GM19351 (cell line): ENCODE results near the gene FOXP1.

ENCODE experiments used
- ATAC-seq: cut with Tn5 transposase; IDR thresholded peaks from one replicate; pipeline ENCODE4 v1.9.1; 2021; ENCODE audit warnings: mild to moderate bottlenecking, moderate library complexity; ENCODE audit not compliant: unreplicated experiment

FOXP1 gene

DNA sequence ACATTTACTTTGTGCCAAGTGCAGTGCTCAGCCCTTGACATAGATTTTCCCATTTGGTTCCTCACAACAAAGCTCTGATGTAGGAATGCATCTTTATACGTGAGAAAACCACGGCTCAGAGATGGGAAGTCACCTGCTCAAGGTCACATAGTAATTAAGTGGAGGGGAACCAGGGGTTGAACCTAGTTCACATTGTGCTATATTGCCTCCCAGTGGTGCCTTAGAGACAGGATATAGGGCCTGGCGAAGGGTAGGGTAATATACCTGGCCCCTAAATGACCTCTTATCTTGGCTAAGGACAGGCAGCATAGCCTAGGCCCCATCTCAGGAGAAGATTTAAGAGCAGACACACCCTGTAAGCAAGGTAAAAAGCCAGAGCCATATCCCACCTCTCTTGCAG lies 71.5 kb downstream of the FOXP1 start:
- peak; percentile 75 for ATAC-seq

DNA sequence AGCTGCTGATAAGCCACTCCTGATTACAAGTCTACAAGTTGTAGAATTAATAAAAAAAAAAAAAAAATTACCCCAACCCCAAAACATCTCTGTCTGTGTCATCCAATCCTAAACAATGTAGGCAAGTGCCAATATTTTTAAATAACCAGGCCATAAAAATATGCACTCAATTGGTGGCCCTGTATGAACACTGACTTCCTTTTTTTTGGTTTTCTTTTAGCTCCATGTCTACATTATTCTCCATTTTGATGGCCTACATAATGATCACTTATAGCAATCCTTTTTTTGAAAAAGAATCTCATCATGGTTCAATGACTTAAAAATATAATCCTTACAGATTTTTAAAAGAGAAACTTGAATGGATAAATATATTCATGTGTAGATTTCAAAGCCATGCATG lies 72.1 kb downstream of the FOXP1 start:
- ATAC-seq: no peak

- no peak for ATAC-seq
Measured at GRCh38 chr3:71511037-71511436, 72.5 kb downstream of the FOXP1 start.

- ATAC-seq: no peak
Measured at GRCh38 chr3:71510510-71510909, 73.0 kb downstream of the FOXP1 start.

DNA sequence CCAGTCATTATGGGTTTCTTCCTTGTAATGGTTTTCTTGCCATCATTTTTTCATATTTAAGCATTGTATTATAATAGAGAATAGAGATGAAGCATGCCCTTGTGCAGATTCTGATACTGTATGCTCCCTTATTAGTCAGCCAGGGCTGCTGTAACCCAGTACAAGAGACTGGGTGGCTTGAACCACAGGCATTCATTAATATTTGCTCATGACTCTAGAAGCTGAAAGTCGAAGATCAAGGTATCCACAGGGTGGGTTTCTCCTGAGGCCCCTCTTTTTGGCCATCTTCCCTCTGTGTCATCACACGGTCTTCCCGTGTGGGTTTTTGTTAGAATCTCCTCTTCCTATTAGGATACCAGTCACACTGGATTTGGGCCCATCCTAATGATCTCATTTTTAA lies 74.5 kb downstream of the FOXP1 start:
- ATAC-seq: no peak

GRCh38 chr3:71505767-71506350 lies 77.7 kb downstream of the FOXP1 start:
- no peak for ATAC-seq

DNA sequence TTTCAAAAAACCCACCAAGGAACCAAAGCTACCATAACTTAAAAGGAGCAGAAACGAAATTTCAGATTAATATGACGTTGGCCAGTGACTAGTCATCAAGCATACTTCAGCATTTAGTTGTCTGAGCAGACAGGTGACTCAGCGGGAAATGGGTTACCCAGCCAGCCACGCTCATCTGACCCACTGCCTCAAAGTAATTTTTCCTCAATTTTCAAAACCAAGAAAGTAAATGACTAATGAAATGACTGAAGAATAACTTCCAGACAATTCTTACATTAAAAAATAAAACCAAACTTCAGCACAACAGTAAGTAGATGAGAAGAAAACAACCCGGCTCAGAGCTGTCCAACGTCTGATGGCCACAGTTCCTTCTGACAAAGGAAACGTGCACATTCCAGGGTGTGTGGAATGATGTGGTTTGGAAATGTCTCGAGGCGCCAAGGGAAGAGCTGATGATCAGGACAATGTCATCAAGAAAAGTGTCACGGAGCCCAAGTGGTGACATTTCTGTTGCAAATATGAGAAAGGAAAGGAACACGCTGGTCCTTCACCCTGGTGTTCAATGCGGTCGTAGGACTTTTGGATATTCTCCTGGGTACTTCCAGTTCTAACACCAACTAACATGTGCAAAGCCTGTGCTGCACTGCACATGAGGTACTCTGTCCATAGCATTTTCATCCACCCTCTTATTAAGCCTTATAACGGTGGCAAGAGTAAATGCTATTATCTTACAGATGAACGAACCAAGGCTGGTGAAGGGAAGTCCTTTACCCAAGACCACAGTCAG lies 79.1 kb downstream of the FOXP1 start:
- no peak for ATAC-seq

DNA sequence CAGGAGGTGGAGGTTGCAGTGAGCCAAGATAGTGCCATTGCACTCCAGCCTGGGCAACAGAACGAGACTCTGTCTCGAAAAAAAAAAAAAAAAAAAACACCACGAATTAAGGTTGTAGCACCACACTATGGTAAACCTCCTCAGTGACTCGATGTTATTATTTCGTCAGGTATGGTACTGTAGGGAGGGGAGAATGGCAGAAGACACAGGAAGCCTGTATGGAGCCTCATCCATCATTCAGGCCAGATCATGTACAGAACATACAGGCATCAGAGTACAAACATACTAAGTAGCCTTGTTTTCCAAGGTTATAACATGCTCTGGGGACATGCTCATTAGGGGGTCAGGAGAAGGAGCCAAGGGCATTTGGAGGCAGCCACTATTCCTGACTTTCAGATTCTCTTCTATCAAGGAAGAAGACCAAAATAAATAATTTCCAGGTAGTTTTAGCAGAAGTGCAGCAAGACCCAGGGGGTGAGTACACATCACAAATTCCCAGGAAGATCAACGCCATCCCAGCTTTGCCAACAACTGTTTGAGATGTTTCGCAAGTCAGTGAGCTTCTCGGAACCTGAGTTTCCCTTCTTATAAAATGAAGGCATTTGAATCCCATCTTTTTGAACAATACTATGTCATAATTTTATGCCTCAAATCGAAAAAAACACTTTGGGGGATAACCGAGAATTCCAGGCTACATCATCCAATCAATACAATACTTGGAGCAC lies 79.8 kb downstream of the FOXP1 start:
- no peak for ATAC-seq

GRCh38 chr3:71502066-71502625 lies 81.4 kb downstream of the FOXP1 start:
- ATAC-seq: no peak

GRCh38 chr3:71500696-71501095 lies 82.8 kb downstream of the FOXP1 start:
- no peak for ATAC-seq

- no peak for ATAC-seq
Measured at GRCh38 chr3:71499227-71499876, 84.2 kb downstream of the FOXP1 start.

DNA sequence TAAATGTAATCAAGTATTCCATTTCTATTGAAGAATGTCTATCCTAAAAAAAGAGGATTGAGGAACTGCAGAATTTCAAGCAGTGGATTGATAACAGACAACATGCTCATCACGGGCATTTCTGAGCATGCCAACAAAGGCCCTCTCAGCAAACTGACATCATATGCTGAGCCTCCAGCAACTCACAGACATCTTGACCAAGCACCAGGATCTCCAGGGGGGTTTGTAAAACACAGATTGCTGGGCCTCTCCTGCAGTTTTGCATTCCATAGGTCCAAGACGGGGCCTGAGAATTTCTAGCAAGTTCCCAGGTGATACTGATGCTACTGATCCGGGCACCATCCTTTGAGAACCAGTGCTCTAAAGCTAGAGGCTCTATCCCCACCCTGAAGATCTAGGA lies 85.0 kb downstream of the FOXP1 start:
- no peak for ATAC-seq

DNA sequence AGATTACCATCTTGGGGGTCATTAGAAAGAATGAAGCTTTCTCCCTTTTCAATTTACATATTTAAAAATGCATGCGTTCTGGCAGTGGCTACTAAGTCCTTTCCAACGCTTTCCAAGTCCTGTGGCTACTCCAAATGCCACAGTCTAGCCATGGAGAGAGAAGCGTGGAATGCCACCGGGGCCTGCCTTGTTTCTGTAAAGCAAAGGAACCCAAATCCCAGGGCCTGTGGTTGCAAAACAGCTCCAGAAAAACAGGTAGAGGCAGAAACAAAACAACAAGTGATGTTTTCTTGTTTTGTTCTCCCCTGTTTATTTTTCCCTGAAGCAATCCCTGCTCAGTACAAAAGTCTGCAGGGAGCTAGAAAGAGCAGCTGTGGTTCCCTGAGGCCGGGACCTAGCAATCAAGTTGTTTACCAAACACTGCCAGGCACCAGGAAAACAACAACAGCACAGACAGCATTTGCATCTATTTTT lies 85.5 kb downstream of the FOXP1 start:
- ATAC-seq: no peak

DNA sequence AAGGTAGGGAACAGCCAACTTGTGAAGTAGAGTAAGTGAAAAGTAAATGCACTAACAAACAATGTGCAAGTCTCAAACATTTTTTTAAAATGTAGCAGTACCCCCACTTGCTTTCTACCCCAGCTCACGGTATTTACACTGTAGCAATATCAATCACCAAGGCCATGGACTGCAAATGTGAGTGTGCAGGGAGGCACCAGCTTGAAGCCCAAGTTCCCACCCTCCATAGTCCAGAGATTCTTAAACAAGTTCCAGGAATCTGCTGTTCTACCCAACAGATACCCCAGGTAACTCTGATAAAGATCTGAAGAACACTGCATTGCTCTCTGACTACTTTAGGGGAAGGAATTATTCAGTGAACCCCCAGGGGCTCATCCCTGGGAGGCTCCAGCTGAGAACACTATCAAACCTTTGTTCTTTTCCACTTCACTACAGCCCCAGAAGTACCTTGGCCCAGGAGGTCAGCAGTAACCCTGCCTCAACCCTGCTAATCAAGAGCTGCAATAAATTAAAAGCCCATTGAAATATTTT lies 86.1 kb downstream of the FOXP1 start:
- no peak for ATAC-seq

GRCh38 chr3:71495708-71496472 lies 87.6 kb downstream of the FOXP1 start:
- ATAC-seq: no peak

GRCh38 chr3:71494212-71494611 lies 89.3 kb downstream of the FOXP1 start:
- ATAC-seq: no peak

DNA sequence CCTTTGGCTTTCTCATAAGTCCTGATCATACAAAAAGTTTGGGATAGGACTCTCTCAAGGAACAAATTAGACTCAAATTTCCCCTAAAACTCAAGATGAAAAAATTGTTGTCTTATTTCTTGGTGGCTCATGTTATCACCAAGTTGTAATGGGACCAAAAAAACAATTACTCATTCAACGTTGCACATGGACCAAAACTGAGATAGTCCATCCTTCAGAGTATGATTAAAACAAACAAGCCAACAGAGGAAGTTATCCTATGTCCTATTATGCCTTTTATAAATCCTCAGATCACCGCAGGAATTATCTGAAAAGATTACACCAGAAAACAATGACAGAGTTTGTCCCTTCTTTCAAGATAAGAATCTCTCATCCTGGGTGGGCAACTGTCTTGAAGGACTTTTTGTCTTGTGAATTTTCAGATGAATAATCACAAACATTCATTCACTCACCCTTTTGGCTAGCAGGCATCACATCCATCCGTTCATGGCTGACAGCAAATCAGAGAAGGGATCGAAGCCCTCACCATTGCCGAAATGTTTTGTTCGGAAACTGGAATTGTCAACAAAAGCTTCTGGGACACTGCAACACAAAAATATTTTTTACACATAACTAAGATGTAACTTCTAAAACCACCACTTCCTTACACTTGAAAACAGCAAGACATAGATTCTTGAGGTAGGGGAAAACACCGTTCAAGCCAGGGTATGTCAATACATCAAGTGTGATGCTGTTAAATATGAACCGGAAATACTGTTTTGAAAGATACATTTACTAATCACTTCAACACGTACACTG lies 90.4 kb downstream of the FOXP1 start:
- ATAC-seq: no peak

DNA sequence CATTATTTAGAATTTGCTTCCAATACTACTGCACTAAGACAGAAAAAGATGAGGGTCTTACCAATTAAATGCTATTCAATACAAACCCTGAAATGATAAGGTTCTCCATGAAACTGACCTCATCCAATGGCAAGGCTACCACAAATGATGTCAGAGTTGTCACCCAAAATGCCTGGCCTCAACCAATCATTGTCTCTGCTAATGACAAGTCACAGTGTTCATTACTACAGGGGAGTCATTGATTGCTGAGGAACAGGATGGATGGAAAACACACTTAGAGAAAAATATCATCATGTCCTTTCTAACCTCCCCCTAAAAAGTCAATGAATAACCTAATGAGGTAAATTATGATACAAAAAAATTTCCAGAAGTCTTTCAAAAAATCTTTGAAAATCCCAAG lies 91.0 kb downstream of the FOXP1 start:
- no peak for ATAC-seq

DNA sequence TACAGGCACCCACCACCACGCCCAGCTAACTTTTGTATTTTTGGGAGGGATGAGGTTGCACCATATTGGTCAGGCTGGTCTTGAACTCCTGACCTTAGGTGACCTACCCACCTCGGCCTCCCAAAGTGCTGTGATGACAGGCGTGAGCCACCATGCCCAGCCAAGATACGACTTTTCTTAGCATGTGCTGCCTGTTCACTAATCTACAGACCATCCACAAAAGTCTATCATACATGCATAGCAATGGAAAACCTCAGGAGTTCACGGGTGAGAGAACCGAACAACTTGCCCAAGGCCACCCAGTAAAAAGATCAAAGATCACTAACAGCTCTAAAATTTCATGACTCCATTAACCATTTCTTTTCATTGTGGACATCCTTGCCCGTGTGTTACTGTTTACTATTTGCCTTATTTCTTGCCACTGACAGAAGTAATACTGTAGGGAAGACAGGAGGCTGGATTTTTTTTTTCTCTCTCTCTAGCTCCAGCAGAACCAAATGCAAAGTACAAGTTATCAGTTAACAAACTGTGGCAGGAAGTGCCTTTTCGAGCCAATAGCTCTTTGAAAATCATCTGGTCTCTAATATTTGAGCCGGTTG lies 92.3 kb downstream of the FOXP1 start:
- ATAC-seq: no peak
